HG03571 (cell line): ENCODE results near the gene HS6ST3.
"Not testable (repeated sequence)": the region's sequence is repeated elsewhere in the genome, so short reads cannot be mapped to it uniquely, and the experiment has no call there.

Experiments used
- ATAC-seq: cut with Tn5 transposase; IDR thresholded peaks from one replicate; pipeline ENCODE4 v1.9.1; 2021; ENCODE audit not compliant: unreplicated experiment

HS6ST3 gene

GRCh38 chr13:96710166-96710862, 620.4 kb downstream of the HS6ST3 start:
- no peak for ATAC-seq

DNA sequence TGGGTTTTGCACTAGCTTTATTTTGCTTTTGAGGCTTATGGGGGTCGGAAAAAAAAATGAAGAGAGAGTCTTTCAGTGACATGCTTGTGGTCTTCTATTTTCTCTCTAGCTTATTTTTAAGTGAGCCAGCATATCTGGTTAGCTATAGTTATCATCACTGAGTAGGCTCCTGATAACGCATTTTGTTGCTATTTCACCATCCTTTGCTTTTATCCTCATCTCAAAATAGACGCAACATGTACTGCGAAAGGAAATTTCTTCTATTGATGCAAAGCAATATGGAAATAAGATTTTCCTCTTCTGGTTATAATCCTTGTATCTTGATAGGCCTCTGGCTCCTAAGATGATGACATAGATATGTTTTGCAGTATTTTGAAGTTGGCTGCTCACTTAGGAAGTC, 630.5 kb downstream of the HS6ST3 start:
- no peak for ATAC-seq

DNA sequence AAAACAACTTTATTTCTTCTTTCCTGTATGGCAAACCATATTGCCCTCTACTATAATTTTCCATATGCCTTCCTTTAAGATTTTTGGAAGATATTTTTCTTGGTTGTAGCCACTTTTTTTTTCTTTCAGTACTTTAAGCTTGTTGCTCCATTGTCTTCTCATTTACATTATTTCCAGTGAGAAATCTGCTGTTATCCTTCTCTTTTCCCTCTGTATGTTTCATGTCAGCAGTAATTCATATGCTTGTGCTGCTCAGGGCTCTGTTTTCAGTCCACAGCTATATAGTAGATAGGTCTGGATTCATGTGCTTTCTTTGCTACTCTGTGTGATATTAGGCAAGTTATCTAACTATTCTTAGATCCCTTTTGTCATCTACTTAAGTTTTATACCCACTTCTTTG, 636.7 kb downstream of the HS6ST3 start:
- ATAC-seq: no peak

DNA sequence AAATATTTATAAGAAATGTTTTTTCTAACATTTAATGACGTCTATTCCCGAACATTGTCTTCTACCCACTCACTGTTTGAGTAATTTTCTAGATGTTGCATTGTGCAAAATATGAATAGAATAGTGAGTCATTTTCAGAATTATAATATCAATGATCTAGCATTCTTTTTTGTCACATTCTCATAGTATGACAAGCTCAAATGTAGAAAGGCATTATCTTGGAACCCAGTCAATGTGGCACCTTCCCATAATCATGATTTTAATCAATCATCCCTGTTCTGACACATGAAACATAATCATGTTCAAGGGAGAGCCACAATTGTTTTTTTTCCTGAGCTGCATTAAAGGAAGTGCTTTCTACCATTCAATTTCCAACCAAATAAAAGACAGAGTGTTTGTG, 638.6 kb downstream of the HS6ST3 start:
- ATAC-seq: no peak

- no peak for ATAC-seq
Measured at GRCh38 chr13:96730676-96731075, 640.8 kb downstream of the HS6ST3 start.

GRCh38 chr13:96734499-96734898, 644.6 kb downstream of the HS6ST3 start:
- ATAC-seq: no peak

DNA sequence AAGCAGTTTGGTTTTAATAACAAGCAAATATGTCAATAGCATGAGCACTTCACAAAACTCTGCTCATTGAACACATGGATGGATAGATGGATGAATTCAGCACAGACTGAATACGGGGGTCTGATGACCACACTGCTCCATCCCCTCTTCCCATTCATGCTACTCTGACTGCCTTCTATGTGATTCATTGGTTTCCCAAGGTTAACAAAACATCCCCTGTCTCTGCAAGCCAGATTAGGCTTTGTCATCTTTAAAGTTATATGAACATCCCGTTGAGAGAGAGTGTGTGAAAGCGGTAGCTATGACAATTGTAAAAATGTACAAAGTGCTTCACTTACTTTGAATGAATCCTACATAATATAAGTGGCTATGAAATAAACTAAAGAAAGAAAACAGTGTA, 651.9 kb downstream of the HS6ST3 start:
- ATAC-seq: no peak

GRCh38 chr13:96743296-96744089, 653.6 kb downstream of the HS6ST3 start:
- no peak for ATAC-seq

DNA sequence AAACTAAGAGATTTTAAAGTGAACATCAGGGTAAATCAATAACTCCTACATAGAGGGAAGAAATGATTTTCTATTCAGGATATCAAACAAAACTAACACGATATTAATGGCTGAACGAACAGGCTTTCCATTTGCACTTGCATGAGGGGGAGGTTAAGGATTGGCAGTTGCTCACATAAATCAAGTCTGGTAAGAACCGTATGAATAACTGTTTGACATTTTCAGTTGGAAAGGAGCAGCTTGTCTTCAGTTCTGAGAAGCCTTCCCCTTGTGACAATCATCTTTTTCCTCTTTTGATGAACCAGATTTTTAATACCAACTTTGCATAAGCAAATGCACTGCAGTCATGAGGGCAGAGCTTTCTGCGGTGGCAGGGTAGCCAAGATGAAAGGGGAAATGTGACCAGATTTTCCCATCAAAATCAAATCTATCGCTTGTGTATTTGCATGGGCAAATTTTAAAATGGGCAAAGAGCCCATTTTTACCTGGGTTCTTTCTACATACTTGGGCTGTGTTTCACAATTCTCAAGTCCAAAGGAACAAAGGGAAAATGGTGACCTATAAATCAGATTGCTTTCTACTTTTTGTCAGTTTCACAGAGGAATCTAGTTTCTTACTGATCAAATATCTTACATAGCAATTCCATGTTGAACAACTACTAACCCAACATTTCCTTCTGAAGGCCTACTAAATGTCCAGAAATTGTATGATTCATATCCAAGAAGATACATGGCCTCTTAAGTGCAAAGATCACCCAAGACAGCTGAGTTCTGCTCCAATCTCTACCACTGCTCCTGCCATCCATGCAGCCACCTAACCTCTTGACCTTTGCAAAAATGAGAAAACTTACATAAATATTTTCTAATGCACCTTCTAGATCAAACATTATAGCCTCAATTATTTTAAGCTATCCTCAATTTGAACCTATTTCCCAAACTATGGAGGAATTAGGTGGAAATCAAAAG, 654.7 kb downstream of the HS6ST3 start:
- ATAC-seq: no peak

GRCh38 chr13:96746886-96747285, 657.0 kb downstream of the HS6ST3 start:
- ATAC-seq: no peak

GRCh38 chr13:96749825-96750224, 659.9 kb downstream of the HS6ST3 start:
- ATAC-seq: no peak

- ATAC-seq: no peak
Measured at GRCh38 chr13:96751089-96751488, 661.2 kb downstream of the HS6ST3 start.

- ATAC-seq: no peak
Measured at GRCh38 chr13:96762876-96763275, 673.0 kb downstream of the HS6ST3 start.

DNA sequence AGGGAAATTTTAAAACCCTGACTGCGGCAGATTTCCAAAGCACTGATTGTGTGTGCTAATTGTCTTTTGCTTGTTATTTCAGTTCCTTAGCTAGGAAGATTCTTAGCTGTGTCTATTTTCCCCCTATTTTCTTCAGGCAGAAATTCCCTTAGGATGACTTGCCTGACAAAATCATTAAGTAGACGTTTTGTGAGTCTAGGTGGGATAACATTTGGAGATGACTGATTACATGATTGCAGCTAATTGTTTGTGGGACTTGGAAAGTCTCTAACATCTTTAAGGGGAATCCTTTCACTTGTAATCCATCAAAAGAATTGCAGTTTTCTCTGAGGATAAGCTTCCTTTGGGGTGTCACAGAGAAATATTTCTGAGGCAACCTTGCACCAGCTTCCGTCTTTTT, 676.4 kb downstream of the HS6ST3 start:
- ATAC-seq: no peak

- ATAC-seq: no peak
Measured at GRCh38 chr13:96768524-96768923, 678.6 kb downstream of the HS6ST3 start.

- ATAC-seq: no peak
Measured at GRCh38 chr13:96769874-96770273, 680.0 kb downstream of the HS6ST3 start.

- no peak for ATAC-seq
Measured at GRCh38 chr13:96771486-96772367, 681.8 kb downstream of the HS6ST3 start.

- ATAC-seq: no peak
Measured at GRCh38 chr13:96772426-96772825, 682.5 kb downstream of the HS6ST3 start.

DNA sequence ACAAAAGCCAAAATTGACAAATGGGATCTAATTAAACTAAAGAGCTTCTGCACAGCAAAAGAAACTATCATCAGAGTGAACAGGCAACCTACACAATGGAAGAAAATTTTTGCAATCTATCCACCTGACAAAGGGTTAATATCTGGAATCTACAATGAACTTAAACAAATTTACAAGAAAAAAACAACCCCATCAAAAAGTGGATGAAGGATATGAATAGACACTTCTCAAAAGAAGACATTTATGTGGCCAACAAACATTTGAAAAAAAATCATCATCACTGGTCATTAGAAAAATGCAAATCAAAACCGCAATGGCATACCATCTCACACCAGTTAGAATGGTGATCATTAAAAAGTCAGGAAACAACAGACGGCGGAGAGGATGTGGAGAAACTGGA, 688.4 kb downstream of the HS6ST3 start:
- ATAC-seq: not testable (repeated sequence)

- no peak for ATAC-seq
Measured at GRCh38 chr13:96779691-96780090, 689.8 kb downstream of the HS6ST3 start.
